GM13976 (cell line): ENCODE measurements around the gene PRR5L.

Experiments
- DNase-seq: peaks from one replicate; pipeline ENCODE4 v3.0.0; 2012; ENCODE audit warnings: low spot score
- in situ Hi-C: fragments of 300-500 bp; cut with MboI; formaldehyde crosslinking; loops from one replicate; pipeline ENCODE4 v1.12.0; 2022; ENCODE audit warnings: low sequenced_read_pairs, mixed read lengths, inconsistent platforms; ENCODE audit not compliant: unreplicated experiment
- TF ChIP-seq, protein P1 (sequence below): IDR thresholded peaks from 2 replicates; pipeline ENCODE4 v1.5.1; 2012; ENCODE audit warnings: borderline replicate concordance, mild to moderate bottlenecking; ENCODE audit not compliant: insufficient read depth; ENCODE audit errors: extremely low read depth, missing control alignments, control extremely low read depth

PRR5L gene

DNA sequence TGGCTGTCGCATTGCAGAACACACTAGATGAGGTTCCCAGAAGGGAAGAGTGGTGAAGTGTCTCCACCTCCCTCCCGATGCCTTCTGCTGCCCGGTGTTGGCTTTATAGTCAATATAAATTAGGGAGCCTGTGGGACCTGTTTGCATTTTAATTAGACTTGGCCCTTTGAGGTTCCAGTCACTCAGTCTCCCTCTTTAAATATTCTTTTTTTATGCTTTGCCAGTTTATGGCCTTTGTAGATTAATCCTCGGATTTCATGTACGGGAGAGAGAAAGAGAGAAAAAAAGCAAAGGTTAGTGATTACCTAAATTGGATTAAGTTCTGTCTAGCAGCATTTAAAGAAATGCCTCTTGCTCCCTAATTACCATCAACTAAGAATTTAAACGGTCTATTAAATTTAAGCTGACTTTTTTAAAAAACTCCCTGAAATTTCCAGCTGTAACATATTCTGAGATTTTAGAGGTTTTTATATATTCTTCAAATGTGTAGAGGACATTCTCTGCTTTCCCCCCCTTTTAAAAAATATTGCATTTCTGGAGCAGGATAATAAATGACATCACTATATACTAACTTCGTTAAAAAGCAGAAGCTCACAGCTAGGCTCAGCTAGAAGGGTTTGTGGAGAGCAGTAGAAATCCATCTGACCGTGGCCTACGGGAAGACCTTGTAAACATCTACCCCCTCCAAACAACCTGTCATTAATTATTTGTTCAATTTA lies 84.4 kb downstream of the PRR5L start:
- in situ Hi-C loops: no loop called here
- TF ChIP-seq, protein P1, sequence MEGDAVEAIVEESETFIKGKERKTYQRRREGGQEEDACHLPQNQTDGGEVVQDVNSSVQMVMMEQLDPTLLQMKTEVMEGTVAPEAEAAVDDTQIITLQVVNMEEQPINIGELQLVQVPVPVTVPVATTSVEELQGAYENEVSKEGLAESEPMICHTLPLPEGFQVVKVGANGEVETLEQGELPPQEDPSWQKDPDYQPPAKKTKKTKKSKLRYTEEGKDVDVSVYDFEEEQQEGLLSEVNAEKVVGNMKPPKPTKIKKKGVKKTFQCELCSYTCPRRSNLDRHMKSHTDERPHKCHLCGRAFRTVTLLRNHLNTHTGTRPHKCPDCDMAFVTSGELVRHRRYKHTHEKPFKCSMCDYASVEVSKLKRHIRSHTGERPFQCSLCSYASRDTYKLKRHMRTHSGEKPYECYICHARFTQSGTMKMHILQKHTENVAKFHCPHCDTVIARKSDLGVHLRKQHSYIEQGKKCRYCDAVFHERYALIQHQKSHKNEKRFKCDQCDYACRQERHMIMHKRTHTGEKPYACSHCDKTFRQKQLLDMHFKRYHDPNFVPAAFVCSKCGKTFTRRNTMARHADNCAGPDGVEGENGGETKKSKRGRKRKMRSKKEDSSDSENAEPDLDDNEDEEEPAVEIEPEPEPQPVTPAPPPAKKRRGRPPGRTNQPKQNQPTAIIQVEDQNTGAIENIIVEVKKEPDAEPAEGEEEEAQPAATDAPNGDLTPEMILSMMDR: no peak
- DNase-seq: no peak

DNA sequence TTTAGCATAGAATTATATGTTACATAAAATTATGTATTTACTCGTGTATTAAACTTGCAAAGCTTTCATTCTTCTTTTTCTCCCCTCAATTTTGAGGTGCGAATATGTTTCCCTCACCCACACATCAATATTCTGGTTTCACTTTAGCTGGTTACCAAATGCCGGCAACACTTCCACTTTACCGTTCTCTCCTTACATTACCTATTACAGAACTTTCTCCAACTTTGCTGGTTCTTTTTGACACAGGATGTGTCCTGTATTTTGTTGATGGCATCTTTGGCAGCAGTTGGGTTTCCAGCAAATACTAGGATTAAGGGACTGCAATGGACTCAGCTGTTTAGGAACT lies 84.9 kb downstream of the PRR5L start:
- TF ChIP-seq, protein P1: no peak
- in situ Hi-C loops: no loop called here
- no peak for DNase-seq

DNA sequence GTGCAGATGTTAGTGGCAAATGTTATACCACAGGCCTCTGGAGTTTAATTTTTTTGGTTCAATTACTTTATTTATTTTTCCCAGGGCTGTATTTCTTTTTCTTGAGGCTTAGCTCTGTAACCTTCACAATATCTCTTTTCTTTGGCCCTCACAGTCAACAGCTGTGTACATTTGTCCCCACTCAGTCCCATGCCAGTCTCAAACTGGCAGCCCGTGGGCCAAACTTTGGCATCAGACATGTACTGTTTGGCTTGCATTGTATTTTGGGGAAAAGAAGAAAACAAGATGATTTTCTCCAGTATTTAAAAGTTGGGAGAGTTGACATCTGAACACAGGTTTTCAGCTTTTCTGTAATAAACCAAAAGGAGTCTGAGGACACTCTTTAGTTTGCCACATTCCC lies 87.1 kb downstream of the PRR5L start:
- no peak for DNase-seq
- in situ Hi-C loops: no loop called here
- TF ChIP-seq, protein P1: no peak

DNA sequence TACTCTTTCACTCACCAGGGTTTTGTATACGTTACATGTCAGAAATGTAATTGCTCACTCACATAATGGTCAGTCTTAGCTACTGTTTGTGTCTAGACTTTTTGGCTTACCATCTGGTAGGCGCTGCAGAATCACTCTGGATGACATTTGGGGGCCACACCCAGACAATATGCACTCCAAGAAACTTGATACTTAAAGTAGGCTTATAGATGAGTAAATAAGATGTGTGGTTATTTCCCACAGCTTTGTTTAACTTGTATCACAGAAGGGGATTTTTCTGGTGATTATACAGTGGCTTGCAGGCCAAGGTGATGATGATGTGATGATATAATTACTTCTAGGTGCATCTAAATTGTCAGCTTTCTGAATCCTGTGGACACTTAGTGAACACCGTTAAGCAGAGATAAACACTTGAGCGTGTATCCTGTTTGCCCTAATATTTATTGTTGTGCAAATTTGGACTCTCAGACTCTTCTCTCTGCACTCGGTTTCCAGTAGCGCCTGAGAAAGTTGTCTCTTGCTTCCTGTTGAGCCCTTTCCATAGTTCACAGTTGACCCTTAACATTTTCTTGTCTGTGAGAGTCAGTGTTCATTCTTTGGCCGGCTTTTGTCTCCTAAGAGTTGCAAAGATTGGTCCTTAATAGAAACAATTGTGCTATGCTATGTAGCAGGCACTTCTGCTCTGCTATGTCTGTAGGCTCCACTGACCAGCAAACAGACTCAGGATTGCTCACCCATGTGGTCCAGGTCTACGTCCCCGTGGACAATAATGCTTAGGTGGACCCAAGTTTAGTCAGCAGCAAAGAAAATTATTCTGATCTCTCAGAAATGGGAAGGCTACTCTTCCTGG lies 89.3 kb downstream of the PRR5L start:
- DNase-seq: no peak
- TF ChIP-seq, protein P1: no peak
- in situ Hi-C loops: no loop called here

DNA sequence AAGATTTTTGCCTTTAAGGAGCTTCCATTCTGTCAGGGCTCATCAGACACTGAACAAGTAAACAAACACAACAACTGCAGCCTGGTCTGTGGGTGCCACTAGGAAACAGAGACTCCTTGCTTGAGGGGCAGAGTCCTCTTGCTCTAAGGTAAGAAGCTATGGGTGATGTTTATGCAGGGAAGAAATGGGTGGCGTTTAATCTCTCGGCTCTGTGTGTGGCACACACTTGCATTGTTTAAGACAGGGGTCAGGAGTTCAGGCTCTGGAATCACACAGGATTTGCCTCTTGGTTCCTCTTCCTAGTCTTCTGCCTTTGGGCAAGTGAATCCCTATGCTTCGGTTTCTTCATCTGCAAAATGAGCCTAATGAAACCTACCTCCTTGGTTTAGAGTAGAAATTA lies 90.3 kb downstream of the PRR5L start:
- in situ Hi-C loops: no loop called here
- no peak for DNase-seq
- TF ChIP-seq, protein P1: no peak

DNA sequence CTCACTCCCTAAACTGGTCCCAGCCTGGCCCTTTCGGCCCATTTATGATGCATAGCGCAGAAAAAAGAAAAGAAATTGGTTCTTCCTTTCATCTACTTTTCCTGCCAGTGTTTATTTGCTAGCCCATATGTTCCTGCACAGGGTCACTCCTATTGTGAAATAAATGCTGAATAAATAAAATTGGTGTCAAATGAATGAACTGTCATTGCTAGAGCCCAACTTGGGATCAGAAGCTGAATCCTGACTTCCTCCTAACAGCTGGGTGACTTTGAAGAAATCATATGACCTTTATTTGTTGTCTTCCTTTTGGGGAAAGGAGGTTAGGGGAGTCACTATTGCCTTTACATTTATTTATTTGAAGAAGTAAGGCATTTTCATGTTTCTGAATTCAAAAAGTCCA lies 92.0 kb downstream of the PRR5L start:
- TF ChIP-seq, protein P1: no peak
- DNase-seq: no peak
- in situ Hi-C loops: no loop called here
